HG02884 (cell line): ENCODE results near the gene ADCY2.

Source experiments
- ATAC-seq: cut with Tn5 transposase; IDR thresholded peaks from one replicate; pipeline ENCODE4 v1.9.1; 2021; ENCODE audit warnings: mild to moderate bottlenecking, moderate library complexity; ENCODE audit not compliant: unreplicated experiment

ADCY2 gene

DNA sequence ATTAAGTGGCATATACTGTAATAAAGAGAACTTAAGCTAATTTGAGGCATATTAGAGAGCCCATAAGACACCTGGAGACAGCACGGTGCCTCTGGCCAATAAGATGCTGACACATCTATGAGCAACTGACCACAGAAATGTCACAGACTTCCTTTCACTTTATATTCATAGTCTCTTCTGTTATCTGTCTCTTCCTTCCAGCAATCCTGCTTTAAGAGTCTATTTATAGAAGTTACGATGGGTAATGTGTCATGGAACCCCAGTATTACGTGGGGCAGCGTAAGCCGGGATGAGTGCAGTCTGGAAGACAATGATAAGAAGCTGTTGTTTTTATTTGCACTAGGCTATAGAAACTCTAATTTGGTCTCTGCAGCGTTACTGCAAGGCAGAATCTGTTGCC is 318.2 kb downstream of the ADCY2 start:
- no peak for ATAC-seq

GRCh38 chr5:7714697-7715096 is 318.8 kb downstream of the ADCY2 start:
- ATAC-seq: no peak

- no peak for ATAC-seq
Measured at GRCh38 chr5:7717691-7718090, 321.8 kb downstream of the ADCY2 start.

GRCh38 chr5:7728076-7728475 is 332.1 kb downstream of the ADCY2 start:
- ATAC-seq: no peak

DNA sequence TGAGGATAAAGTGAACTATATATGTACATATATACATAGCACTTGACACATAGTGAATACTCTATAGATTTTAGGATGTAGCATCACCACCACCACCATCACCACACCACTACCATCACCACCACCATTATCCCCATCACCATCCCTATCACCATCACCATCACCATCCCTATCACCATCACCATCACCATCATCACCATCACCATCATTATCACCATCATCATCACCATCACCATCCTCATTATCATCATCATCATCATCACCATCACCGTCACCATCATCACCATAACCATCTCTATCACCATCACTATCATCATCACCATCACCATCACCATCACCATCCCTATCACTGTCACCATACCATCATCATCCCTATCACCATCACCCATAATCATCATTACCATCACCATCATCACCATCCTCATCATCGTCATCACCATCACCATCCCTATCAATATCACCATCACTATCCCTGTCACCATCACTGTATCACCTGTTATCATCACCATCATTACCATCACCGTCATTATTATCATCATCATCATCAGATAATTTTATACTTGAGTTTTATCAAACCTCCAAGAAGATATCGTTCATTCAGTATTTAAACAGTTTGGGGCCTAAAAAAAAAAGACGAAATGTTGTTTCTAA is 345.6 kb downstream of the ADCY2 start:
- ATAC-seq: no peak

DNA sequence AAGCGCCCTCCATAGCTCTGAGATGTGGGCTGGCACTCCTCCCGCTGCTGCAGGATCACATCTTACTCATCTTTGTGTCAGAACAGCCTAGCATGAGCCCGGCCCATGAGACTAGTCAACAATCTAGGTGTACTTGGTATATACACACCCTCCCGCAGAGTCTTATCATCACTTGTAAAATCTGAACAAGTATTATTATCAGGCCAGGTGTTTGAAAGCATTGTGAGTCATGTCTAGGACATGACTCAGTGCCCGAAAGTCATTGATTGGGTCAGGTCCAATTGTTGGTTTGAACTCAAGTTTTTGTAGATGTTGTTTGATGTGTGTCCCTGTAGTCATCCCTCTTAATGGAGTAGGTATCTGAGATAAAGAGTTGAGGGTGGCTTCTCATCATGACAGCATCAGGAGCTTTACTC is 346.3 kb downstream of the ADCY2 start:
- no peak for ATAC-seq

DNA sequence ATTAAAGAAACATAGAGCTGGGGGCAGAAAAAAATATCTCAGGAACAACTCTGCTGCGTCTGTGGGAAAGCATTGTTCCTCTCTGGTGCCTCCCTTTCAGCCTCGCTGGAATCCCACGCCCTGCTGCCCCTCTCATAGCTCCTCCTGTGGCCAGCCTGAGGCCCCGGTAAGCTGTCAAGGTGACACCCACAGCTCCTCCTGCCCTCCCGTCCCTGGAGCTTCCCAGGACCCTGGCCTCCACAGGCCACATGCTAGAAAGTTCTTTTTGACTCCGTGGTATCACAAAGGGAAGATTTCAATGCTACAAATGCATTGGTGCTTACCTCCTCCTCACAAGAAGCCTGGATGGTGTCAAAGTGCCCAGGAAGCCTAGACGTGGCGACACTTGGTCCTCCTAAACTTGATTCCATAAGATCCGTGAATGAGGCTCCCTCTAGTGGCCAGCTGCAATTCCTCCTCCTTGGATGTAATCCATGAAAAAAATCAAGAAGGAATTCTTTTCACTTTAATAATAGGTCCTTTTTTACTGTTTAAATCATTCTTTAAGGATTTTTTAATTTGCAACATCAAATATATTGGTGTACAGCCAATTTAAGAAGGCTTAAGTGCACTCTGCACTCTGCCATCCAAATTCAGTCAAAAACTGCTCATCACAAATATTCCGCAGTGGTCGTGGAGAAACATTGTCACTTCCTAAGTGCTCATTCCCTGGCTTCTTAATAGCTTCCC is 350.1 kb downstream of the ADCY2 start:
- ATAC-seq: no peak

GRCh38 chr5:7747728-7748127 is 351.8 kb downstream of the ADCY2 start:
- no peak for ATAC-seq

GRCh38 chr5:7749626-7750025 is 353.7 kb downstream of the ADCY2 start:
- no peak for ATAC-seq

DNA sequence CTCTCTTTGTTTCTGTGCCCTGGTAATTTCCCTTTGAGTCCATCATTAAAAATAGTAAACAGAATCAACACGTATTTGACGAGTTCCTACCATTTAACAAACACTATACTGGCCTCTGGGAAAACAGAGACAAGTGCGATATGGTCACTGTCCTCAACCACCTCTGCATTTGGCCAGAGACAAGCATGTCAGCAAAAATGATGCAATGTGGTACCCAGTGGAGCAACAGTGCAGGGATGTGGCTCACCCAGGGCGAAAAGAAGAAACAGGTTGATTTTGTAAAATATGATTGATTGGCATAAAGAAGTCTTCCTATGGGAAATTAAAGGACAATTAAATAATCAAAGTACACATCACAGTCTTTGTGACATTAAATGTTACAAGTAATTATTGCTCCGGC is 355.9 kb downstream of the ADCY2 start:
- no peak for ATAC-seq

GRCh38 chr5:7753181-7753580 is 357.2 kb downstream of the ADCY2 start:
- no peak for ATAC-seq

GRCh38 chr5:7753596-7753995 is 357.7 kb downstream of the ADCY2 start:
- ATAC-seq: no peak

GRCh38 chr5:7754490-7754889 is 358.6 kb downstream of the ADCY2 start:
- ATAC-seq: no peak

GRCh38 chr5:7754997-7755596 is 359.2 kb downstream of the ADCY2 start:
- peak; percentile 67 for ATAC-seq

DNA sequence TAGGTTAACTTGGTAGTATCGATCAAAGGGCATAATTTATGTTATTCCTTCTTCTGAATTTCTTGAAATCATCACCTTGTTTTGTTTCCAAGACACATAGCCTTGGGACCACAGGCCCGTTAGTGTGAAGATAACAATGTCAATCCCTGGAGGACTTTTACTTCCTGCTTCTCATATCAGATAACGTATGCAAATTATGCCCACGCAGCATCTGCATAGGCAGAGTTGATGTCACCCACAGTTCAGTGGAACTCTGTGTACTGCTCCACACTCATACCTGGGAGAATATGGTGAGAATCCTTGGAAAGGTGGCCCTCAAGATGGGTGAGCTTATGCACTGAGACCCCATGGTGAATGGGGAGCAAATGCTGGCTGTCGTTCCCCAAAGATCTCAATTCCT is 360.0 kb downstream of the ADCY2 start:
- no peak for ATAC-seq

- ATAC-seq: no peak
Measured at GRCh38 chr5:7756453-7756852, 360.5 kb downstream of the ADCY2 start.

DNA sequence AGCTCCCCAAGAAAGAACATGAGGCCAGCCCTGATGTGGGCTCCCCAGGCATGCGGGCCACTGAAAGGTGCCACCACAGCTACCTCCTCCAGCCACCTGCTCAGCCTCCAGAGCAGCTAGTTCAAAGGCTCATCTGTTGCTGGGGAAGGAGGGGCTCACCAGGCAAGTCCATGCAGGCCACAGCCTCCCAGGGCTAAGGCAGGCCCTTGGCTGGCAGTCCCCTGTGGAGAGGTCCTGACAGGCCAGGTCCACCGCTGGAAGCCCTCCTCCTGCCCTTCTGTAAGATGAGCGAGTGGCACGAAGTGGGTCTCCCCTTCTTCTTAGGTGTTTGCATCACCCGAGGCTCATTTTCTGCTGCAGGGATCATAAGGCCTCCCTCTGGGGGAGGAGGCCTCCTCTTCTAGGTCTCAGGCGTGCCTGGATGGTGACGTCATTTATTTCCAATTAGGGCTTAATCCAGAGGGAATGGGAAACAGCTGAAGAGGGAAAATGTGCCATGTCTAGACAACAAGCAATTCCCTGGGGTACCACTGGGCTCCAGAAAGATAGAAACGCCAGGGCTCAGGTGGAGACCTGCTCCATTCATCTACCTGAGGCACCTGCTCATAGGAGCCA is 363.4 kb downstream of the ADCY2 start:
- no peak for ATAC-seq

DNA sequence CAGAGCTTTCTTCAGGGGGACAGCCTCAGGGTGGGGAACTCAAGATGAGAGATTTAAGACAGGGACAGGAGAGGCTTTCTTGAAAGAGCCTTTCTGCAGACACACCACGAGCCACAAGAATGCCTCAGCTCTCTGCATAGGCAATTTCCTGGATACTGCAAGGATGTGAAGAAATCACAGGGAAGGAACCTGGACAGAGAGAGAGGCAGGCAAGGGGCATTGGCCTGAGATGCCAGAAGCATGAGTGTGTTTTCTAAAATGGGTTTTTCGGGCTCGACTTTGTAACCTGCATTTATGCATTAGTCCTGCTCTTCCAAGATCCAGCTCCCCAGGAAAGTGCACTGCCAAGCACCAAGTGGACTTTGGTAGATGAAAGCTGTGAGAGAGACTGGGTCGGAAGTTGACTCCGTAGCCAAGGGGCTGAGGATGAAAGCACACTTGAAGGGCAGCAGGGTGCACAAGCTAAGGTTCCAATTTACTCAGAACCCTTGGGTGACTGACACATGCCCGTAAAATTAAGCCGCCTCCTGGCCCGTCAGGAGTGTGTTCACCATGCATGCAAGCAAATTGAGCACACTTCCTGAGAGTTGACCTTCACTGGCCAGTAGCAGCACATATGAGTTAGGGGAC is 364.1 kb downstream of the ADCY2 start:
- ATAC-seq: no peak

DNA sequence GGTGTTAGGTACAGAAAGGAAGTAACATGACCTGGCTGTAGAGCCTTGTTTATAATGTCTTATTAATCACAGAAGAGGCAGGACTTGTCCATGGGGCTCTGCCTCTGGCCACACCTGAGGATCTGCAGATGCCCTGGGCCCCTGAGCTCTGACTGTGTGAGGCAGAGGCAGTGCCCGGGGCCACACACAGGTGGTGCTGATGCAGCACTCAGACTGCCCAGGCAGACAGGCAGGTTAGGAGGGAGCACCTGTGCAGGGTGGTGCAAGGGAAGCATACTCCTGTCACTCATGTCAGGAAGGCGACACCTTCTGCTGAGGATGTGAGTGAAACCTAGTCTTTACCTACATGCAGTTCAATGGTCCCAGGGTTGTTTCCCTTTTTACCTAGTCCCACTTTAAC is 366.3 kb downstream of the ADCY2 start:
- no peak for ATAC-seq

- no peak for ATAC-seq
Measured at GRCh38 chr5:7763621-7764072, 367.7 kb downstream of the ADCY2 start.

DNA sequence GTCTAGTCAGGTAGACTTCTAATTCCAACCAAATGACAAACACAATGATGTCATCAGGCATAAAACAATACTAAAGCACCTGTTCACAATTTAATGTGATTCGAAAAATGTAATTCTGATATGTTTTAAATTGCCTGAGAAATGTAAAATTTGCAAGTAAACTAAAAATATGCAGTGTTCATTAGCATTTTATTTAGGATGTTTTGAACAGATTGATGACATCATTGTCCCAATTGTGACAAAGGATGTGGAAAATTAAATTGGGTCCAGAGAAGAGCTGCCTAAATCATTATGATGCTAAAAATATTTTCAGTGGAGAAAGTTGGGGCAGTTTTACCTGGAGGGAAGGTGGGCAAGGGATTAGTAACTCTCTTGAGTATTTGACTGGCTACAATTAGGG is 368.5 kb downstream of the ADCY2 start:
- ATAC-seq: no peak
